HG03095 (cell line): Measurements from ENCODE around the gene FNBP1L.
"Not testable (repeated sequence)": the region's sequence is repeated elsewhere in the genome, so short reads cannot be mapped to it uniquely, and the experiment has no call there.

Experiments used
- ATAC-seq: cut with Tn5 transposase; IDR thresholded peaks from one replicate; pipeline ENCODE4 v1.9.1; 2021; ENCODE audit warnings: moderate library complexity; ENCODE audit not compliant: unreplicated experiment

FNBP1L gene

GRCh38 chr1:93526431-93526830 is 78.5 kb downstream of the FNBP1L start:
- ATAC-seq, result no peak

- no peak for ATAC-seq
Measured at GRCh38 chr1:93528412-93528811, 80.5 kb downstream of the FNBP1L start.

- ATAC-seq, result no peak
Measured at GRCh38 chr1:93531193-93531592, 83.3 kb downstream of the FNBP1L start.

- ATAC-seq, result no peak
Measured at GRCh38 chr1:93532780-93533378, 85.0 kb downstream of the FNBP1L start.

GRCh38 chr1:93533677-93534076 is 85.8 kb downstream of the FNBP1L start:
- ATAC-seq, result no peak

GRCh38 chr1:93537396-93537795 is 89.5 kb downstream of the FNBP1L start:
- ATAC-seq, result no peak

- ATAC-seq, result no peak
Measured at GRCh38 chr1:93537924-93538323, 90.0 kb downstream of the FNBP1L start.

GRCh38 chr1:93541045-93541444 is 93.1 kb downstream of the FNBP1L start:
- no peak for ATAC-seq

- no peak for ATAC-seq
Measured at GRCh38 chr1:93542398-93542797, 94.5 kb downstream of the FNBP1L start.

- ATAC-seq, result no peak
Measured at GRCh38 chr1:93546162-93546863, 98.4 kb downstream of the FNBP1L start.

GRCh38 chr1:93549131-93549530 is 101.2 kb downstream of the FNBP1L start:
- no peak for ATAC-seq

- no peak for ATAC-seq
Measured at GRCh38 chr1:93549811-93550210, 101.9 kb downstream of the FNBP1L start.

GRCh38 chr1:93552741-93553455 is 105.0 kb downstream of the FNBP1L start:
- no peak for ATAC-seq

- not testable (repeated sequence) for ATAC-seq
Measured at GRCh38 chr1:93553886-93554490, 106.1 kb downstream of the FNBP1L start.

GRCh38 chr1:93554883-93555872 is 107.3 kb downstream of the FNBP1L start:
- no peak for ATAC-seq

GRCh38 chr1:93556291-93556690 is 108.4 kb downstream of the FNBP1L start:
- ATAC-seq, result no peak

- no peak for ATAC-seq
Measured at GRCh38 chr1:93559045-93559444, 111.1 kb downstream of the FNBP1L start.

- no peak for ATAC-seq
Measured at GRCh38 chr1:93559695-93560094, 111.8 kb downstream of the FNBP1L start.

- ATAC-seq, result no peak
Measured at GRCh38 chr1:93565496-93566206, 117.7 kb downstream of the FNBP1L start.

GRCh38 chr1:93566227-93566626 is 118.3 kb downstream of the FNBP1L start:
- no peak for ATAC-seq
